ENCODE results near the gene G6PC3.
A peak's percentile ranks its signal among the peaks of the same experiment; 100 is the strongest.

DNA sequence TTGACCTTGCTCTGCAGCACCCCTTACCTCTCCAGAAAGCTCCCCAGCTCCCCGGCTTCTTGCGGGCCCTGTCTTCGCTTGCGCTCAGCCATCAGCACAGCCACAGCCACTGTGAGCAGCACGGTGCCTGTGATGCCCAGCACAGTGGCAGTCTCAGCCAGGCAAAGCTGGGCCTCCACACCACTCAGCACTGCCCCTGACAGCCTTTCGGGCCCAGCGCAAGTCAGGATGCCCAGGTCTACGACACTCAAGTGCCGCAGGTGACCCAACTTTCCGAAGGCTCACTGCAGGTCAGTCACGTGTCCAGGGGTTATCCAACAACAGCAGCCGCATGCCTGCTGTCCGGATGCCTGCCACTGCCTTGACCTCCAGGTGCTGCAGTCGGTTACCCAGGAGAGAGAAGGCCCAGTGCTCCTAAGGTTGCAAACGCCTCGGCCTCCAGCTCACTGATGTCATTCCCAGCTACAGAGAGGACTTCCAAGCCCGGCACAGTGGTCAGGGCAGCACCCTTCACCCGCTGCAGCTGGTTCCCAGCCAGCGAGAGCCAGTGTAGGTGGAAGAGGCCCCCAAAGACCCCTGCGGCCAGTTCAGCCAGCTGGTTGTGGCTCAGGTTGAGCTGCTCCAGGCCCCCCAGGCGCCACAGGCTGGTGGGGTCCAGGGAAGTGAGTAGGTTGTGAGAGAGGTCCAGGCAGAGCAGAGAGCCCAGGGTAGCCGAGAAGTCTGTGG, 46.8 kb upstream of the G6PC3 start:
- TF ChIP-seq, protein P1, sequence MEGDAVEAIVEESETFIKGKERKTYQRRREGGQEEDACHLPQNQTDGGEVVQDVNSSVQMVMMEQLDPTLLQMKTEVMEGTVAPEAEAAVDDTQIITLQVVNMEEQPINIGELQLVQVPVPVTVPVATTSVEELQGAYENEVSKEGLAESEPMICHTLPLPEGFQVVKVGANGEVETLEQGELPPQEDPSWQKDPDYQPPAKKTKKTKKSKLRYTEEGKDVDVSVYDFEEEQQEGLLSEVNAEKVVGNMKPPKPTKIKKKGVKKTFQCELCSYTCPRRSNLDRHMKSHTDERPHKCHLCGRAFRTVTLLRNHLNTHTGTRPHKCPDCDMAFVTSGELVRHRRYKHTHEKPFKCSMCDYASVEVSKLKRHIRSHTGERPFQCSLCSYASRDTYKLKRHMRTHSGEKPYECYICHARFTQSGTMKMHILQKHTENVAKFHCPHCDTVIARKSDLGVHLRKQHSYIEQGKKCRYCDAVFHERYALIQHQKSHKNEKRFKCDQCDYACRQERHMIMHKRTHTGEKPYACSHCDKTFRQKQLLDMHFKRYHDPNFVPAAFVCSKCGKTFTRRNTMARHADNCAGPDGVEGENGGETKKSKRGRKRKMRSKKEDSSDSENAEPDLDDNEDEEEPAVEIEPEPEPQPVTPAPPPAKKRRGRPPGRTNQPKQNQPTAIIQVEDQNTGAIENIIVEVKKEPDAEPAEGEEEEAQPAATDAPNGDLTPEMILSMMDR (IDR thresholded peaks at IDR 0.05 in 2 of 3, conservative IDR thresholded peaks at IDR 0.05 in 1 of 3; ENCODE audit: control insufficient read depth in 2 of 3, extremely low read depth in 1 of 3, insufficient read depth in 1 of 3, low read depth in 3 of 3, low read length in 3 of 3) = no peak
- TF ChIP-seq CBFB (IDR thresholded peaks at IDR 0.05; ENCODE audit: low read depth) (no peak), BHLHE40 (IDR thresholded peaks at IDR 0.05; ENCODE audit: borderline replicate concordance in 1 of 2, low read depth in 2 of 2, low read length in 1 of 2) (no peak), HCFC1 (IDR thresholded peaks at IDR 0.05; ENCODE audit: low read length) (no peak), YY1 (IDR thresholded peaks at IDR 0.05; ENCODE audit: low read depth, low read length) (no peak), SUZ12 (IDR thresholded peaks at IDR 0.05; ENCODE audit: unreplicated experiment) (no peak), TAF1 (IDR thresholded peaks at IDR 0.05; ENCODE audit: borderline replicate concordance, low read depth, low read length) (no peak), NRF1 (conservative IDR thresholded peaks at IDR 0.05; ENCODE audit: low read depth, low read length) (no peak), BMI1 (IDR thresholded peaks at IDR 0.05; ENCODE audit: borderline replicate concordance) (no peak), CHD1 (IDR thresholded peaks at IDR 0.05; ENCODE audit: low read depth, low read length) (no peak), ETV6 (conservative IDR thresholded peaks at IDR 0.05 in 1 of 2, IDR thresholded peaks at IDR 0.05 in 1 of 2; ENCODE audit: borderline replicate concordance in 1 of 2, low read depth in 1 of 2) (no peak), POLR2A (IDR thresholded peaks at IDR 0.05; ENCODE audit: low read depth, low read length) (peak; percentile 50; the same call in 1 of the 2 replicates)
- TF ChIP-seq, protein P2, sequence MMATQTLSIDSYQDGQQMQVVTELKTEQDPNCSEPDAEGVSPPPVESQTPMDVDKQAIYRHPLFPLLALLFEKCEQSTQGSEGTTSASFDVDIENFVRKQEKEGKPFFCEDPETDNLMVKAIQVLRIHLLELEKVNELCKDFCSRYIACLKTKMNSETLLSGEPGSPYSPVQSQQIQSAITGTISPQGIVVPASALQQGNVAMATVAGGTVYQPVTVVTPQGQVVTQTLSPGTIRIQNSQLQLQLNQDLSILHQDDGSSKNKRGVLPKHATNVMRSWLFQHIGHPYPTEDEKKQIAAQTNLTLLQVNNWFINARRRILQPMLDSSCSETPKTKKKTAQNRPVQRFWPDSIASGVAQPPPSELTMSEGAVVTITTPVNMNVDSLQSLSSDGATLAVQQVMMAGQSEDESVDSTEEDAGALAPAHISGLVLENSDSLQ (IDR thresholded peaks at IDR 0.05) = no peak
